ENCODE data around the gene ZNF799. TPM values are rescaled to one million over a fixed set of nuclear protein-coding genes. Genes with fewer than 3 reads are reported as not detected.

The ZNF799 gene
- total and polyA plus RNA-seq, 2 of the 13 experiments (the other 11 are each of a cell fraction or from before 2014, with no cell fraction given) = 7.7 to 17.9 TPM

GRCh38 chr19:12400633-12401502 is at the start of gene ZNF799 (continued):
- TF ChIP-seq CCDC6 (CRISPR knock-in tag; IDR thresholded peaks at IDR 0.05) (no peak), TBX2 (CRISPR knock-in tag; IDR thresholded peaks at IDR 0.05; ENCODE audit: borderline replicate concordance) (peak; percentile 30), KLF6 (CRISPR knock-in tag; IDR thresholded peaks at IDR 0.05) (no peak), POLR2G (IDR thresholded peaks at IDR 0.05; ENCODE audit: low read depth, low read length) (peak; percentile 72), SMAD9 (CRISPR knock-in tag; IDR thresholded peaks at IDR 0.05) (no peak), ZBTB1 (CRISPR knock-in tag; IDR thresholded peaks at IDR 0.05; ENCODE audit: borderline replicate concordance) (no peak), ARNT2 (CRISPR knock-in tag; IDR thresholded peaks at IDR 0.05; ENCODE audit: low read depth) (no peak), NR2C2 (CRISPR knock-in tag; IDR thresholded peaks at IDR 0.05; ENCODE audit: borderline replicate concordance) (no peak; the same call in 1 of the 2 replicates), SMARCE1 (IDR thresholded peaks at IDR 0.05; ENCODE audit: borderline replicate concordance) (no peak), THAP11 (CRISPR knock-in tag; IDR thresholded peaks at IDR 0.05) (peak; percentile 42; the same call in 1 of the 2 replicates), ZNF34 (CRISPR knock-in tag; IDR thresholded peaks at IDR 0.05; ENCODE audit: borderline replicate concordance) (no peak), ZNF160 (CRISPR knock-in tag; IDR thresholded peaks at IDR 0.05) (0 out of 2 replicates have a peak, but pooled peaks have one; percentile 57), SETDB1 (CRISPR knock-in tag; IDR thresholded peaks at IDR 0.05; ENCODE audit: borderline replicate concordance) (no peak), ZFX (CRISPR knock-in tag; IDR thresholded peaks at IDR 0.05; ENCODE audit: low read depth) (peak; percentile 81), HOXA3 (CRISPR knock-in tag; IDR thresholded peaks at IDR 0.05) (no peak), EP300 (IDR thresholded peaks at IDR 0.05; ENCODE audit: low read depth in 2 of 2, low read length in 2 of 2) (peak; percentile 59 to 61; a peak in 3 of 4 replicates), EP300 (CRISPR knock-in tag; IDR thresholded peaks at IDR 0.05; ENCODE audit: borderline replicate concordance) (0 out of 2 replicates have a peak, but pooled peaks have one; percentile 7), ZNF883 (CRISPR knock-in tag; IDR thresholded peaks at IDR 0.05; ENCODE audit: not compliant biosample characterization) (no peak), ZNF790 (CRISPR knock-in tag; IDR thresholded peaks at IDR 0.05; ENCODE audit: borderline replicate concordance) (no peak), ZBTB3 (CRISPR knock-in tag; IDR thresholded peaks at IDR 0.05; ENCODE audit: borderline replicate concordance, low read depth) (no peak), HDAC1 (CRISPR knock-in tag; IDR thresholded peaks at IDR 0.05) (peak; percentile 91), CBX2 (IDR thresholded peaks at IDR 0.05; ENCODE audit: low read depth, low read length) (no peak), CBX2 (CRISPR knock-in tag; IDR thresholded peaks at IDR 0.05; ENCODE audit: low read depth) (no peak)
